T-helper 2 cell (primary cell): ENCODE data around the gene GPC2.
"Not testable (repeated sequence)": the region's sequence is repeated elsewhere in the genome, so short reads cannot be mapped to it uniquely, and the experiment has no call there.

Experiments used
- DNase-seq, 5 experiments: peaks; one replicate each; pipeline versions ENCODE4 v3.0.0 to v3.0.0-alpha.2; 2012 to 2022

Gene GPC2

DNA sequence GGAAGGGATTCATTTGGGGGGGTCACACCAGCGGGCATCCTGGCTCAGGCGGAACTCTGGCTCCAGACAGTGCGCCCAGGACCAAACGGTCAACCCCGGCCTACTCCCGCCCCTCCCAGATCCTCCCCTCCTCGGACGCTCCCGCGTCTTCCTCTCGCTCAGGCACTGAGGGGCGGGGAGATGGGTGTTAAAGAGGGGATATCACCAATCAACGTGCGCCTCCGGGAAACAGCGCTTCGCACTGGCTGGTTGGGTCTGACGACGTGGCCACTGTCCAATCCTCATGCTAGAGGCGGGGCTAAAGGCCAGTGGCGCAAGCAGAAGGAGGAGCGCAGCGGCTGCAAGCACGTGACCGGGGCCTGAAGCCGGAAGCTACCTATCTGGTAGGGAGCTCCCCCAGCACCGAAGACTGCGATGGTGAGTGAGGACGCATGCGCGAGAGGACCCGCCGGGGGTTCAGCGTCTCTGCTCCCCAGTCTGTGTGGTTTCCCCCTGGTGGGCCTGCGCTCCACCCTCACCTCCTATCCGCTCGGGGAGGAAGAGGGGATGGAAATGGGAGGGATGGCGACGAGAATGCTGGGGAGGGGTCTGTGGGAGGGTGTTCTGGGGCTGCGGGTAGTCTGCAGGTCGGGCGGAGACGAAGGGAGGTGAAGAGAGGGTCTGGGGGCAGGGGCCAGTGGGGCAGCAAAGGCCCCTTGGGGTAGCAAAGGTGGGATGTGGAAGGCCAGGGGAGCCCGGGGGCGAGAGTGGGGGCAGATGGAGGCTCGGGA lies 28.4 kb downstream of the GPC2 start, which contains the start of gene LAMTOR4:
TSS of gene LAMTOR4 (plus strand) at position 360 of the 770 bp plus-strand sequence. CDS start at position 415, 55 bp downstream.
- peak; percentile 94 to 100 (median 98) for DNase-seq

DNA sequence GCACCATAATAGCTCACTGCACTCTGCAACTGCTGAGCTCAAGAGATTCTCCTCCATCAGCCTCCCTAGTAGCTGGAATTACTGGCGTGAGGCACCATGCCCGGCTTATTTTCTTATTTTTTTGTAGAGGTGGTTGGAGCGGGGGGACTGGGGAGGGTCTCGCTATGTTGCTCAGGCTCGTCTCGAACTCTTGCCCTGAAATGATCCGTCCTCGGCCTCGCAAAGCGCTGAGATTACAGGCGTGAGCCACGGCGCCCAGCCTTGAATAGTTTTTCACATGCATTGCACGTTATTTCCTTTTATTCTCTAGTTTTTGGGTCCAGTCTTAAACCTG lies 29.0 kb downstream of the GPC2 start:
- DNase-seq, result no peak

GRCh38 chr7:100147278-100147677 lies 29.9 kb downstream of the GPC2 start:
- DNase-seq, result no peak

- not testable (repeated sequence) for DNase-seq
These were observed 30.8 kb downstream of the GPC2 start for GRCh38 chr7:100146350-100146749.

GRCh38 chr7:100142461-100142860 lies 34.7 kb downstream of the GPC2 start:
- no peak for DNase-seq

GRCh38 chr7:100141555-100141949 lies 35.6 kb downstream of the GPC2 start:
- DNase-seq, result no peak

GRCh38 chr7:100137851-100138760 lies 39.1 kb downstream of the GPC2 start:
- no peak for DNase-seq

DNA sequence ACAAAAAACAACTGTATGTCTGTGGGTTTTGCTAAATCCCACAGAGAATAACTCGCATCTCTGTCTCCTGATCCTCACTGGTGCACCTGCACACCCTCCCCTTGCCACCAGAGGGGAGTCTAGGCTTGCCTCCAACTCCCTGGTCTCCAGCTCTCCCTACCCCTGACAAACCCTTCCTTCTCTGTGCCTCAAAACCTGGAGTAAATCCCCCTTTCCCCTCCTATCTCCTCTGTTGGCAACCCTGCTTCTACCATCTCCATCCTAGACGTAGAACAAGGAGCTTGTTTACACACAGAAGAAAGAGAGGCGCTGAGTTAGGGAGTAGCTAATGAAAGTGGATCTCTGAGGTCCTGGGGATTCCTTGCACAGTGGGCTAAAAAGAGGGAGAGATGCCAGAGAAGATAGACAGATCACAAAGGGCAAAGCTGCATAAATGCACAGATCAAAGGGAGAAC lies 44.5 kb downstream of the GPC2 start:
- DNase-seq, result peak in 4 of 5 experiments; percentile 43 to 72 (median 52)

- no peak for DNase-seq
These were observed 45.1 kb downstream of the GPC2 start for GRCh38 chr7:100132126-100132525.

GRCh38 chr7:100130608-100131453 lies 46.4 kb downstream of the GPC2 start:
- DNase-seq, result peak; percentile 65 to 79 (median 74)

- not testable (repeated sequence) for DNase-seq
These were observed 47.0 kb downstream of the GPC2 start for GRCh38 chr7:100130220-100130607.

DNA sequence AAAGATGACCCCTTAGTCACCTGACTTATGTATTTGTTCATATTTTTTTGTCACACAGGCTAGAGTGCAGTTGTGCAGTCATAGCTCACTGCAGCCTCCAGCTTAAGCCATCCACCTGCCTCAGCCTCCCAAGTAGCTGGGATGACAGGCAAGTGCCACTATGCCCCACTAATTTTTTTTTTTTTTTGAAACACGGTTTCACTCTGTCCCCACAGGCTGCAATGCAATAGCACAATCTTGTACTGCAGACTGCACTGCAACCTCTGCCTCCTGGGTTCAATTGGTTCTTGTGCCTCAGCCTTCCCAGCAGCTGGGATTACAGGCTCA lies 48.6 kb downstream of the GPC2 start:
- DNase-seq, result no peak

DNA sequence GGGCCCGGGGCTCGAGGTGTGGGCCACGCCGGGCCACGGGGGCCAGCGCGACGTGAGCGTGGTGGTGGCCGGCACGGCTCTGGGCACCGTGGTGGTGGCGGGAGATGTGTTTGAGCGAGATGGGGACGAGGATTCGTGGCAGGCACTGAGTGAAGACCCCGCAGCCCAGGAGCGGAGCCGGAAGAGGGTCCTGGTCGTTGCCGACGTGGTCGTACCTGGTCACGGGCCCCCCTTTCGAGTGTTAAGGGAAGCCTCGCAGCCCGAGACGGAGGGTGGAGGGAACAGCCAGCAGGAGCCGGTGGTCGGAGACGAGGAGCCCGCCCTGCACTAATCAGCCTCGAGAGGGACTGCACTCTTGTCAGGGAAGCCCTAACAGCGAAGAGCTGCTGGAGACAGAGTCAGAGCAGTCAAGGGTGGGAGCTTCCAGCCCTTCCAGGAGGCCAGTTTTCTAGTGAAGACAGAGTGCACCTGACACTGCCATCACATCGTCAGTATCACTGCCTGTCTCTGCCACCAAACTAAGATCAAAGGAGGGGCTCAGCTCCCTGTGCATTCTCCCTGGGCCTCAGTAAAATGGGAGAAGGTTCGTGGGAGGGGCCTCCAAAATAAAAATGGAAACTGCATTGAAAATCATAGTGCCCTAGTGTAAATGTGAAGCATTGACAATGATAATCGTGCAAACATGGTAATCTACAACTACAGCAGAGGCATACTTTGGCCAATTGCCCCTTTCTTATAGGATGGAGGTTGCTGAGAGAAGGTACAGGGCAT lies 49.1 kb downstream of the GPC2 start:
- peak in 1 of 5 experiments; percentile 55 for DNase-seq

GRCh38 chr7:100126931-100127865 lies 50.0 kb downstream of the GPC2 start, which contains the start of gene MBLAC1:
Gene MBLAC1, plus strand, starts transcription at chr7:100126967. Its CDS starts 429 bp downstream, at chr7:100127396.
- peak; percentile 72 to 95 (median 87) for DNase-seq

GRCh38 chr7:100126239-100126930 lies 50.8 kb downstream of the GPC2 start:
- DNase-seq, result no peak

DNA sequence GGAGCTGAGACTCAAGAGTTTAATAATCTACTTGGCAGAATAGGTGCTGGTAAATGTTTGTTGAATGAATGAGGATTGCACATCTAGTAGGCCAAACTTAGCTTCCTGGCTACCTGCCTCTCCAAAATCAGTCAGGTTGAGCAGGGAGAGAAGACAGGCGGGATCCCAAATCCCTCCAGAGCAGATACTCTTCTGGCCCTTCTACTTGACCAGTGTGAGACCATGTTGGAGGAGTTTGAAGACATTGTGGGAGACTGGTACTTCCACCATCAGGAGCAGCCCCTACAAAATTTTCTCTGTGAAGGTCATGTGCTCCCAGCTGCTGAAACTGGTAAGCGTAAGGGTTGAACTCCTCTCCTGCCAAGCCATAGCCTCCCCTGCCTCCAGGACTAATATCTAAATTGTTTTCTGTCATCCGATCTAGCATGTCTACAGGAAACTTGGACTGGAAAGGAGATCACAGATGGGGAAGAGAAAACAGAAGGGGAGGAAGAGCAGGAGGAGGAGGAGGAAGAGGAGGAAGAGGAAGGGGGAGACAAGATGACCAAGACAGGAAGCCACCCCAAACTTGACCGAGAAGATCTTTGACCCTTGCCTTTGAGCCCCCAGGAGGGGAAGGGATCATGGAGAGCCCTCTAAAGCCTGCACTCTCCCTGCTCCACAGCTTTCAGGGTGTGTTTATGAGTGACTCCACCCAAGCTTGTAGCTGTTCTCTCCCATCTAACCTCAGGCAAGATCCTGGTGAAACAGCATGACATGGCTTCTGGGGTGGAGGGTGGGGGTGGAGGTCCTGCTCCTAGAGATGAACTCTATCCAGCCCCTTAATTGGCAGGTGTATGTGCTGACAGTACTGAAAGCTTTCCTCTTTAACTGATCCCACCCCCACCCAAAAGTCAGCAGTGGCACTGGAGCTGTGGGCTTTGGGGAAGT lies 52.6 kb downstream of the GPC2 start:
- DNase-seq, result no peak

GRCh38 chr7:100122568-100122967 lies 54.6 kb downstream of the GPC2 start:
- DNase-seq, result no peak

GRCh38 chr7:100122067-100122466 lies 55.1 kb downstream of the GPC2 start:
- no peak for DNase-seq

- DNase-seq, result no peak
These were observed 56.5 kb downstream of the GPC2 start for GRCh38 chr7:100120733-100121036.
